BLaER1 treated with 17β-estradiol and CSF1 and Interleukin-3, amounts not matched to agents 10 nM and 100 nM (cell line): ENCODE data around the gene RASL10B.

Experiments
- H3K27ac ChIP-seq, 11 experiments: shearing (Covaris generic); formaldehyde crosslinking; 2 replicates each; pipeline ENCODE4 v1.8.1; 2022
- H3K27me3 ChIP-seq, 11 experiments: shearing (Covaris generic); formaldehyde crosslinking; 2 replicates each; pipeline ENCODE4 v1.8.1; 2022
- H3K36me3 ChIP-seq, 11 experiments: shearing (Covaris generic); formaldehyde crosslinking; 2 replicates each; pipeline ENCODE4 v1.8.1; 2022
- H3K4me1 ChIP-seq, 10 experiments: shearing (Covaris generic); formaldehyde crosslinking; 2 replicates each; pipeline ENCODE4 v1.8.1; 2022
- H3K4me2 ChIP-seq, 11 experiments: shearing (Covaris generic); formaldehyde crosslinking; 2 replicates each; pipeline ENCODE4 v1.8.1; 2022
- H3K4me3 ChIP-seq, 10 experiments: shearing (Covaris generic); formaldehyde crosslinking; 2 replicates each; pipeline ENCODE4 v1.8.1; 2022
- H3K9ac ChIP-seq, 11 experiments: shearing (Covaris generic); formaldehyde crosslinking; 2 replicates each; pipeline ENCODE4 v1.8.1; 2022
- H3K9me3 ChIP-seq, 11 experiments: shearing (Covaris generic); formaldehyde crosslinking; replicated peaks in 1 of 11; 2 replicates each; pipeline ENCODE4 v1.8.1; 2022
- H4K20me1 ChIP-seq, 11 experiments: shearing (Covaris generic); formaldehyde crosslinking; 2 replicates each; pipeline ENCODE4 v1.8.1; 2022
- Cebpa-rat ChIP-seq, 11 experiments: shearing (Covaris generic); IDR thresholded peaks; 2 replicates each; pipeline ENCODE4 v1.8.1; 2022

The RASL10B gene

GRCh38 chr17:35732806-35733136 is 1.3 kb downstream of the RASL10B start:
- Histone ChIP-seq H3K9ac (peak overlapping the region in 5 of 11 experiments; percentile 60 to 84 (median 82); a peak in 8 of 22 replicates), H3K4me3 (peak overlapping the region in 7 of 10 experiments; percentile 68 to 77 (median 69); a peak in 12 of 20 replicates), H3K36me3 (peaks cover 0 to 13% (median 7%) of the 10 kb centered on the region in 11 experiments; a peak in 10 of 22 replicates), H4K20me1 (peaks cover 0 to 40% (median 17%) of the 10 kb centered on the region in 11 experiments; a peak in 13 of 22 replicates), H3K9me3 (no peaks in the 10 kb centered on the region), H3K27ac (no peak overlapping the region; a peak in 1 of 22 replicates), H3K4me1 (peaks cover 18 to 38% (median 31%) of the 10 kb centered on the region in 10 experiments), H3K4me2 (peak overlapping the region in 9 of 11 experiments; percentile 82 to 99 (median 97); a peak in 18 of 22 replicates), H3K27me3 (peaks cover 0 to 15% (median 0%) of the 10 kb centered on the region in 11 experiments; a peak in 2 of 22 replicates)
- no peak for TF ChIP-seq Cebpa-rat (IDR thresholded peaks at IDR 0.05)

- no peak overlapping the region for H3K9ac ChIP-seq
- H4K20me1 ChIP-seq, result peaks cover 0 to 37% (median 17%) of the 10 kb centered on the region in 11 experiments; a peak in 13 of 22 replicates
- H3K27me3 ChIP-seq, result peaks cover 0 to 15% (median 0%) of the 10 kb centered on the region in 11 experiments; a peak in 3 of 22 replicates
- no peaks in the 10 kb centered on the region for H3K9me3 ChIP-seq
- H3K4me1 ChIP-seq, result peaks cover 20 to 40% (median 33%) of the 10 kb centered on the region in 10 experiments
- peak overlapping the region in 1 of 10 experiments; percentile 73; a peak in 1 of 20 replicates for H3K4me3 ChIP-seq
- no peak for TF ChIP-seq Cebpa-rat (IDR thresholded peaks at IDR 0.05)
- no peak overlapping the region for H3K27ac ChIP-seq
- H3K36me3 ChIP-seq, result peaks cover 0 to 7% (median 3%) of the 10 kb centered on the region in 11 experiments; a peak in 5 of 22 replicates
- H3K4me2 ChIP-seq, result peak overlapping the region in 7 of 11 experiments; percentile 84 to 99 (median 98); a peak in 11 of 22 replicates
These were observed 1.9 kb downstream of the RASL10B start for GRCh38 chr17:35733366-35733765.

- peaks cover 0 to 15% (median under 1%) of the 10 kb centered on the region in 11 experiments; a peak in 8 of 22 replicates for H3K27me3 ChIP-seq
- H3K4me2 ChIP-seq, result no peak overlapping the region
- H3K27ac ChIP-seq, result no peak overlapping the region
- H3K4me3 ChIP-seq, result no peak overlapping the region
- H3K9ac ChIP-seq, result no peak overlapping the region
- no peaks in the 10 kb centered on the region; a peak in 1 of 22 replicates for H3K36me3 ChIP-seq
- peaks cover 20 to 49% (median 39%) of the 10 kb centered on the region in 10 experiments for H3K4me1 ChIP-seq
- no peaks in the 10 kb centered on the region for H3K9me3 ChIP-seq
- H4K20me1 ChIP-seq, result peaks cover 0 to 43% (median 18%) of the 10 kb centered on the region in 11 experiments; a peak in 13 of 22 replicates
- no peak for TF ChIP-seq Cebpa-rat (IDR thresholded peaks at IDR 0.05)
These were observed 3.0 kb downstream of the RASL10B start for GRCh38 chr17:35734396-35734795.

GRCh38 chr17:35735036-35735805 is 3.8 kb downstream of the RASL10B start:
- H4K20me1 ChIP-seq, result peaks cover 0 to 51% (median 21%) of the 10 kb centered on the region in 11 experiments; a peak in 13 of 22 replicates
- H3K27ac ChIP-seq, result no peak overlapping the region
- H3K36me3 ChIP-seq, result no peaks in the 10 kb centered on the region; a peak in 1 of 22 replicates
- no peaks in the 10 kb centered on the region for H3K9me3 ChIP-seq
- no peak overlapping the region for H3K4me3 ChIP-seq
- H3K9ac ChIP-seq, result no peak overlapping the region
- H3K4me2 ChIP-seq, result no peak overlapping the region
- peaks cover 12 to 42% (median 35%) of the 10 kb centered on the region in 10 experiments for H3K4me1 ChIP-seq
- peaks cover 2 to 18% (median 9%) of the 10 kb centered on the region in 11 experiments; a peak in 20 of 22 replicates for H3K27me3 ChIP-seq
- TF ChIP-seq Cebpa-rat (IDR thresholded peaks at IDR 0.05), result no peak

- Histone ChIP-seq H3K27me3 (peaks cover 12 to 27% (median 19%) of the 10 kb centered on the region in 11 experiments), H3K27ac (no peak overlapping the region), H4K20me1 (peaks cover 0 to 55% (median 21%) of the 10 kb centered on the region in 11 experiments; a peak in 13 of 22 replicates), H3K9ac (no peak overlapping the region), H3K4me3 (no peak overlapping the region), H3K36me3 (no peaks in the 10 kb centered on the region; a peak in 1 of 22 replicates), H3K4me1 (peaks cover 2 to 32% (median 25%) of the 10 kb centered on the region in 10 experiments), H3K4me2 (no peak overlapping the region), H3K9me3 (no peaks in the 10 kb centered on the region)
- TF ChIP-seq Cebpa-rat (IDR thresholded peaks at IDR 0.05), result no peak
These were observed 4.8 kb downstream of the RASL10B start for GRCh38 chr17:35736236-35736635.

- TF ChIP-seq Cebpa-rat (IDR thresholded peaks at IDR 0.05), result no peak
- H4K20me1 ChIP-seq, result peaks cover 0 to 65% (median 19%) of the 10 kb centered on the region in 11 experiments; a peak in 12 of 22 replicates
- H3K4me2 ChIP-seq, result peak overlapping the region in 8 of 11 experiments; percentile 3 to 46 (median 24); a peak in 10 of 22 replicates
- peaks cover 0 to 13% (median 11%) of the 10 kb centered on the region in 10 experiments; a peak in 16 of 20 replicates for H3K4me1 ChIP-seq
- peaks cover 36 to 51% (median 40%) of the 10 kb centered on the region in 11 experiments for H3K27me3 ChIP-seq
- H3K36me3 ChIP-seq, result no peaks in the 10 kb centered on the region; a peak in 1 of 22 replicates
- no peak overlapping the region for H3K27ac ChIP-seq
- H3K4me3 ChIP-seq, result no peak overlapping the region
- no peaks in the 10 kb centered on the region for H3K9me3 ChIP-seq
- no peak overlapping the region for H3K9ac ChIP-seq
These were observed 7.2 kb downstream of the RASL10B start for GRCh38 chr17:35738519-35739133.

- no peak overlapping the region for H3K4me3 ChIP-seq
- no peak for TF ChIP-seq Cebpa-rat (IDR thresholded peaks at IDR 0.05)
- H3K4me1 ChIP-seq, result peaks cover 0 to 13% (median 10%) of the 10 kb centered on the region in 10 experiments; a peak in 14 of 20 replicates
- peaks cover 0 to 59% (median 17%) of the 10 kb centered on the region in 11 experiments; a peak in 11 of 22 replicates for H4K20me1 ChIP-seq
- H3K9me3 ChIP-seq, result no peaks in the 10 kb centered on the region
- H3K36me3 ChIP-seq, result no peaks in the 10 kb centered on the region
- peaks cover 36 to 55% (median 42%) of the 10 kb centered on the region in 11 experiments for H3K27me3 ChIP-seq
- H3K4me2 ChIP-seq, result no peak overlapping the region
- H3K27ac ChIP-seq, result no peak overlapping the region
- H3K9ac ChIP-seq, result no peak overlapping the region
These were observed 8.8 kb downstream of the RASL10B start for GRCh38 chr17:35740216-35740615.

GRCh38 chr17:35740997-35741931 is 9.8 kb downstream of the RASL10B start:
- Histone ChIP-seq H3K9me3 (no peaks in the 10 kb centered on the region), H3K4me3 (no peak overlapping the region), H4K20me1 (peaks cover 0 to 65% (median 17%) of the 10 kb centered on the region in 11 experiments; a peak in 11 of 22 replicates), H3K9ac (no peak overlapping the region), H3K27me3 (peaks cover 36 to 55% (median 42%) of the 10 kb centered on the region in 11 experiments), H3K4me1 (peaks cover 0 to 13% (median 10%) of the 10 kb centered on the region in 10 experiments; a peak in 14 of 20 replicates), H3K4me2 (no peak overlapping the region), H3K27ac (no peak overlapping the region), H3K36me3 (no peaks in the 10 kb centered on the region)
- no peak for TF ChIP-seq Cebpa-rat (IDR thresholded peaks at IDR 0.05)
